AG09319 (cell line): ENCODE results near the gene ATG2B.
A peak's percentile ranks its signal among the peaks of the same experiment; 100 is the strongest.

Experiments
- DNase-seq: peaks from one replicate; pipeline ENCODE4 v3.0.0-alpha.2; 2010; ENCODE audit warnings: low read depth; ENCODE audit errors: extremely low read depth
- TF ChIP-seq, protein P1 (sequence below): IDR thresholded peaks from 2 replicates; pipeline ENCODE4 v1.5.1; 2011; ENCODE audit warnings: low read depth, mild to moderate bottlenecking, inconsistent platforms, low read length, moderate library complexity

Gene ATG2B

DNA sequence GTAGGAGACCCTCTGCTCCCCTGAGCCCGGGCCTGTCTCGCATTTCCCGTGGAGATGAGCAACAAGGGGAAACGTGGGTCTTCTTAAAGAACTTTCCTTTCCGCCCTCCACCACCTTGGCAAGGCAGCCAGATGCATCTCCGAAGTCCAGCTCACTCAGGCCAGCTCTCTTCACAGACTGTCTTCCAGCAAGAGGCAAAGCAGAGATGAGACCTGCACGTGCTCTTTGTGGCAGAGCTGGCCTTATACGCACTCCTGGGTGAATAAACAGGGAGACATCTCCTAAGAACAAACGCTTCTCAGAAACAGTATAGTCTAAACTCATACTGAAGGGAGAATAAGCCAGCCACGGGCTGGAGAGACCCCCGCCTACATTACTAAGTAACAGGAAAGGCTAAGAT lies 108.5 kb downstream of the ATG2B start:
- no peak for DNase-seq
- TF ChIP-seq, protein P1, sequence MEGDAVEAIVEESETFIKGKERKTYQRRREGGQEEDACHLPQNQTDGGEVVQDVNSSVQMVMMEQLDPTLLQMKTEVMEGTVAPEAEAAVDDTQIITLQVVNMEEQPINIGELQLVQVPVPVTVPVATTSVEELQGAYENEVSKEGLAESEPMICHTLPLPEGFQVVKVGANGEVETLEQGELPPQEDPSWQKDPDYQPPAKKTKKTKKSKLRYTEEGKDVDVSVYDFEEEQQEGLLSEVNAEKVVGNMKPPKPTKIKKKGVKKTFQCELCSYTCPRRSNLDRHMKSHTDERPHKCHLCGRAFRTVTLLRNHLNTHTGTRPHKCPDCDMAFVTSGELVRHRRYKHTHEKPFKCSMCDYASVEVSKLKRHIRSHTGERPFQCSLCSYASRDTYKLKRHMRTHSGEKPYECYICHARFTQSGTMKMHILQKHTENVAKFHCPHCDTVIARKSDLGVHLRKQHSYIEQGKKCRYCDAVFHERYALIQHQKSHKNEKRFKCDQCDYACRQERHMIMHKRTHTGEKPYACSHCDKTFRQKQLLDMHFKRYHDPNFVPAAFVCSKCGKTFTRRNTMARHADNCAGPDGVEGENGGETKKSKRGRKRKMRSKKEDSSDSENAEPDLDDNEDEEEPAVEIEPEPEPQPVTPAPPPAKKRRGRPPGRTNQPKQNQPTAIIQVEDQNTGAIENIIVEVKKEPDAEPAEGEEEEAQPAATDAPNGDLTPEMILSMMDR = no peak

DNA sequence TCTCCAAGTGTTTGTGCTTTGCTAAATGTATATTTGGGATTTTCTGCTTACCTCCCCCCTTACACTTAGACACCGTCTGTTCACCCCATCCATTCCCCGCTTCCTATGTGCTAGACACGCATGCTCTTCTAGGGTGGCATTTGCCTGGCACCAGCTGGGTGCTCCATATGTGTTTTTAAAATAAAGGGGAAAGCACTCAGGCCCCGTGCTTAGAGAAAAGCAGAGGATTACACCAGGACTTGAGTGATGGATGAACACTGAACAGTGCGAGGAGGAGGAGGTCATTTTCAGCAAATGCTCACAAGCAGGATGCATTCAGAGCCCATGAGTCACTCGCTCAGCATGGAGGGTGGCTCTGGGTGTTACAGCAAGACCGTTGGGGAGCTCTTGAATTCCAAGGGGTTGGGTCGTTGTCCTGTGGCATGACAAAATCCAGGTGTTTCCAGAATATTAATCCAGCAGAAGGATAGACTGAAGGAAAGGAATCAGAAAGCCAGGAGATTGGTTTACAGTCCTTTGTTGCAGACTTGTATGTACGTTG lies 110.1 kb downstream of the ATG2B start:
- TF ChIP-seq, protein P1 = no peak
- DNase-seq = peak; percentile 39

DNA sequence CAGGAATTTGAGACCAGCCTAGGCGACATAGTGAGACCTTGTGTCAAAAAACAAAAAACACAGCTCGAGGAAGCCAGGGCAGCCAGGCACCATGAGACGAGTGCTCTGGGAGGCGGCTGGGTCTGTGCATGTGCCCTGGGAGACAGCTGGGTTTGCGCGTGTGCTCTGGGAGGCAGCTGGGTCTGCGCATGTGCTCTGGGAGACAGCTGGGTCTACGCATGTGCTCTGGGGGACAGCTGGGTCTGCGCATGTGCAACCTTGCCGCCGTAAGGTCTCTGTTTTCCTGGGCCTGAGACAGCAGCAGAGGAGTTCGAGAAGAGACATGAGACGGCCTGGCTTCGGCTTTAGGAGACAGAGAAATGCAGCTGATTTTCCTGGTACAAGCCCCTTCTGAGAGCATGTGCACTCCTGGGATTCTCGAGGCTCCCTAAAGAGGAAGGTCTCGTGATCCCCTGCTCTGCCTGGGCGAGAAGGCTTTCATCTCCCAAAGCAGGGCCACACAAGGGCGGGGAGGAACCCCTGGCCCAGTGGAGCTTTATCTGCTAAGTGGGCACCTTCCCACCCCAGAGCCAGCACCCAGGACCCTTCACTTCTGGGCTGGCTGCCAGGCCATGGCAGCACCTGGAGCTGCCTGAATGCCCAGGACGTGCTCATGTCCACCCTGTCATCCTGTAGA lies 110.7 kb downstream of the ATG2B start:
- TF ChIP-seq, protein P1 = no peak
- DNase-seq = no peak

DNA sequence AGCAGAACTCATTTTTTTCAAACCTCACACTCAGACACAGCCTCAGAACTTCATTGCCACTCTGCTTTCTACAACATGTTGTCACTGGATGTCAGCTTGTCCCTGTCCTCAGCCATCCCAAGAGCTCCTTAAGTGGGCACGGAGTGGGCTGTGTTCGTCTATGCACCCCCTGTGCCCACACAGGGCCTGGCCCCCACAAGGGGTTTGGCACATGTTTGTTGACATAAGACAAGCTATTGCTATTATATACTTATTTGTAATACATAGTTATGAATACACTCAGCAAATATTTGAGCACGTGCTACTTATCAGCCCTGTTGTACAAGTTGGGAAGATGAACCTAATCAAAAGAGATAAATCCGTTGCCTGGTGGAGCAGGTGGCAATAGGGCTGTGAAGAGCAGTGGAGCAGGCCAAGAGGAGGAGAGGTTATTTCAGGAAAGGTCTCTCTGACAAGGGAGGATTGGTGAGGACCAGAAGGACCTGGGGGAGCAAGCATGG lies 111.4 kb downstream of the ATG2B start:
- DNase-seq = no peak
- TF ChIP-seq, protein P1 = no peak

DNA sequence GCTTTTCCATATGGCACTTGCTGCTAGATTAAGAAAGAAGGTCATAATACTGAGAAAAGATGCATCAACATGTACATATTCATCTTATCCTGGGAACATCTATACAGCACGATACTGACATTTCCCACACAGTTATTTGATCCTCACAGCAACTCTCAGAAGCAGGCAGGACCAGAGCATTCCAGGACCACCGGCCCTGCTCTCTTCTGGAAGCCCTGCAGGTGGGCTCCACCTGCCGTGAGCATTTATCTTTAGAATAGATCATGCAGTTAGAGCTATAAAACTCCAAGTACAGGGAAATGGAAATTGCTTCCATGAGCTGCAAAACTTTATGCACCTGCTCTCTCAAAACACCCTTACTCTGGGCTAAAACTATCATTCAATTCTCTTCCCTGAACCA lies 112.7 kb downstream of the ATG2B start:
- TF ChIP-seq, protein P1 = no peak
- no peak for DNase-seq

DNA sequence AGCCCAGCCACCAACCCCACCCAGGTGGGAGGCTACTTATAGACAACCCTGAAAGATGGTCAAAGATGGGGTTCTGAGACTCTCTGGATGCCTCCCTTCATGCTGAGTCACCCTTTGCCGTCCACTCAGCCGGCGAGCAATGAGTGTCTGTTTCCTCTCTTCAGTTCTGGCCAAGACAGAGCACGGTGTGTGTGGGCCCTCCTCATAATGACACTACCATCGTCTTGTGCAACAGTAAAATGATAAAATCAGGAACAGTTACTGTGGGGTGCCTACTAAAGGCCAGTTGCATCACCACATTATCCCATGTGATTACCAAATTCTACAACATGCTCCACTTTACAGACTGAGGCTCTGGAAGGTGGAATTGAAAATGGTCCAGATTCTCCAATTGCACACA lies 114.1 kb downstream of the ATG2B start:
- TF ChIP-seq, protein P1 = no peak
- peak; percentile 77 for DNase-seq

DNA sequence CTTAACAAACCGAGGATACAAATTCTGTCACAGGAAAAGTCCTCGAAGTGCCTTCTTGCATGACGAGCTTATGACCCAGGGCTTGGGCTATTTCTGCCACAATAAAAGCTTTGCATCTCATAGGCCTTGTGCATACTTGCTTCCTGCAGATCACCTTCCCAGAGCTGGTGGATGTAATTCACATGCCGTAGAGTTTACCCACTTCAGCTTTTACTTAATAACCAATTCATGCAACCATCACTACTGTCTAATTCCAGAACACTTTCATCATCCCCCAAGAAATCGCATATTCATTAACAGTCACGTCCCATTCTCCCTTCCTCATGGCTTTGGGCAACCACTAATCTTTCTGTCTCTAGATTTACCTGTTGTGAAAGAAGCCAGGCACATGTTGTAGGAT lies 116.1 kb downstream of the ATG2B start:
- DNase-seq = no peak
- TF ChIP-seq, protein P1 = no peak
